SK-N-SH (cell line): ENCODE measurements around the gene MEAK7. TPM values are rescaled to one million over a fixed set of nuclear protein-coding genes. Genes with fewer than 3 reads are reported as not detected.

ENCODE experiments used
- CTCF ChIA-PET: fragments of 300-600, 350-600 bp; formaldehyde crosslinking; extraction: SDS; loops from one replicate; lab custom pipeline; 2021; lab: Yijun Ruan, JAX
- POLR2A ChIA-PET: fragments of 350-600 bp; sonication (Branson Sonifier 250); formaldehyde crosslinking; extraction: SDS; loops from one replicate; lab custom pipeline; 2020; ENCODE audit warnings: antibody characterized with exemption, inconsistent platforms; lab: Yijun Ruan, JAX
- DNase-seq: peaks from one replicate; pipeline ENCODE4 v3.0.0; 2012
- H2AFZ ChIP-seq: fragments of 200-600 bp; sonication (generic); 2 replicates; pipeline ENCODE4 v1.8.1; 2016; ENCODE audit warnings: antibody characterized with exemption, mild to moderate bottlenecking, low read depth
- H3F3A ChIP-seq: fragments of 200-600 bp; sonication (generic); replicated peaks from 2 replicates; pipeline ENCODE3; 2016; ENCODE audit warnings: antibody characterized with exemption, mild to moderate bottlenecking; ENCODE audit not compliant: insufficient read depth
- H3K27ac ChIP-seq, 2 experiments: fragments of 200-500 bp in 1 of 2; fragments of 200-600 bp in 1 of 2; sonication (Bioruptor generic) in 1 of 2; sonication (generic), shearing (Covaris generic) in 1 of 2; 2 replicates each; pipeline versions ENCODE4 v1.5.1 to v1.6.1; 2014 to 2016; ENCODE audit warnings: low read depth in 2 of 2, inconsistent platforms in 1 of 2, low read length in 1 of 2, mild to moderate bottlenecking in 1 of 2, mixed read lengths in 1 of 2
- H3K27me3 ChIP-seq: fragments of 200-600 bp; sonication (generic), shearing (Covaris generic); 2 replicates; pipeline ENCODE4 v1.6.1; 2016; ENCODE audit warnings: mixed run types; ENCODE audit not compliant: insufficient read depth
- H3K36me3 ChIP-seq, 2 experiments: fragments of 200-500 bp in 1 of 2; fragments of 200-600 bp in 1 of 2; sonication (Bioruptor generic) in 1 of 2; sonication (generic) in 1 of 2; replicated peaks in 1 of 2; 2 replicates each; pipeline versions ENCODE3 to v1.5.1; 2014 to 2016; ENCODE audit warnings: low read length in 1 of 2, mild to moderate bottlenecking in 1 of 2; ENCODE audit not compliant: insufficient read depth in 2 of 2, control insufficient read depth in 1 of 2
- H3K4me1 ChIP-seq, 2 experiments: fragments of 200-500 bp in 1 of 2; fragments of 200-600 bp in 1 of 2; sonication (Bioruptor generic) in 1 of 2; sonication (generic), shearing (Covaris generic) in 1 of 2; 2 replicates each; pipeline versions ENCODE4 v1.5.1 to v1.6.1; 2014 to 2016; ENCODE audit warnings: low read depth in 1 of 2, low read length in 1 of 2, mixed run types in 1 of 2; ENCODE audit not compliant: insufficient read depth in 2 of 2, control insufficient read depth in 1 of 2
- H3K4me2 ChIP-seq: fragments of 200-600 bp; sonication (generic), shearing (Covaris generic); 2 replicates; pipeline ENCODE4 v1.6.1; 2017; ENCODE audit warnings: mixed run types
- H3K4me3 ChIP-seq, 2 experiments: fragments of 200-500 bp in 1 of 2; fragments of 200-600 bp in 1 of 2; sonication (Bioruptor generic) in 1 of 2; sonication (generic), shearing (Covaris generic) in 1 of 2; 2 replicates each; pipeline versions ENCODE4 v1.5.1 to v1.8.1; 2014 to 2016; ENCODE audit warnings: low read depth in 2 of 2, inconsistent platforms in 1 of 2, low read length in 1 of 2, mild to moderate bottlenecking in 1 of 2, mixed read lengths in 1 of 2, moderate library complexity in 1 of 2
- H3K79me2 ChIP-seq: fragments of 200-600 bp; sonication (generic); 2 replicates; pipeline ENCODE4 v1.8.1; 2017; ENCODE audit warnings: mild to moderate bottlenecking; ENCODE audit not compliant: insufficient read depth
- H3K9ac ChIP-seq: fragments of 200-600 bp; sonication (generic); 2 replicates; pipeline ENCODE4 v1.6.1; 2017; ENCODE audit warnings: mixed run types
- H3K9me2 ChIP-seq: fragments of 200-600 bp; sonication (generic); 2 replicates; pipeline ENCODE4 v1.6.1; 2017; ENCODE audit warnings: mixed run types
- H3K9me3 ChIP-seq: fragments of 200-600 bp; sonication (generic); 2 replicates; pipeline ENCODE4 v1.6.1; 2017; ENCODE audit warnings: mixed run types, mild to moderate bottlenecking, moderate library complexity
- H4K20me1 ChIP-seq: fragments of 200-600 bp; sonication (generic); 2 replicates; pipeline ENCODE4 v1.6.1; 2017; ENCODE audit warnings: mild to moderate bottlenecking, mixed run types; ENCODE audit not compliant: insufficient read depth
- CHD2 ChIP-seq: fragments of 150-350 bp; IDR thresholded peaks from 2 replicates; pipeline ENCODE4 v1.6.1; 2018; ENCODE audit warnings: low read length; ENCODE audit not compliant: partially characterized antibody
- EP300 ChIP-seq, 2 experiments: IDR thresholded peaks; 2 replicates each; pipeline versions ENCODE4 v1.4.0 to v1.6.1; 2012; ENCODE audit warnings: borderline replicate concordance in 1 of 2, low read depth in 1 of 2, low read length in 1 of 2
- EZH2phosphoT487 ChIP-seq: fragments of 200-600 bp; sonication (generic); IDR thresholded peaks from 2 replicates; pipeline ENCODE4 v1.6.1; 2017; ENCODE audit warnings: low read depth, mixed run types, mild to moderate bottlenecking, antibody characterized with exemption, moderate library complexity, borderline replicate concordance
- FOXJ3 ChIP-seq: sonication (generic); formaldehyde crosslinking; IDR thresholded peaks from 2 replicates; pipeline ENCODE4 v1.5.1; 2020; ENCODE audit warnings: mild to moderate bottlenecking, missing genetic modification reagents
- FOXM1 ChIP-seq: IDR thresholded peaks from 2 replicates; pipeline ENCODE4 v1.4.0; 2012; ENCODE audit warnings: low read depth, mild to moderate bottlenecking
- GABPA ChIP-seq: IDR thresholded peaks from 2 replicates; pipeline ENCODE4 v1.4.0; 2012; ENCODE audit warnings: low read depth, mild to moderate bottlenecking
- GATA2 ChIP-seq: sonication (generic); formaldehyde crosslinking; IDR thresholded peaks from 2 replicates; pipeline ENCODE4 v1.5.0; 2020; ENCODE audit warnings: mild to moderate bottlenecking, missing genetic modification reagents
- JUND ChIP-seq: IDR thresholded peaks from 2 replicates; pipeline ENCODE4 v1.4.0; 2012
- MAX ChIP-seq: IDR thresholded peaks from 2 replicates; pipeline ENCODE4 v1.4.0; 2012; ENCODE audit warnings: low read depth
- MXI1 ChIP-seq: IDR thresholded peaks from 2 replicates; pipeline ENCODE4 v1.6.1; 2012; ENCODE audit warnings: mild to moderate bottlenecking, low read depth, low read length, improper control_type of control experiment
- NRF1 ChIP-seq: IDR thresholded peaks from 2 replicates; pipeline ENCODE4 v1.6.1; 2012; ENCODE audit warnings: low read depth, mild to moderate bottlenecking, low read length
- RAD21 ChIP-seq: IDR thresholded peaks from 2 replicates; pipeline ENCODE4 v1.6.1; 2012; ENCODE audit warnings: mild to moderate bottlenecking, low read length
- RCOR1 ChIP-seq: fragments of 150-350 bp; IDR thresholded peaks from 2 replicates; pipeline ENCODE4 v1.6.1; 2017; ENCODE audit warnings: antibody characterized with exemption, low read length
- RFX5 ChIP-seq: IDR thresholded peaks from 2 replicates; pipeline ENCODE4 v1.6.1; 2012; ENCODE audit warnings: mild to moderate bottlenecking, improper control_type of control experiment, low read length
- TAF1 ChIP-seq: IDR thresholded peaks from 2 replicates; pipeline ENCODE4 v1.6.1; 2012; ENCODE audit warnings: low read depth, mild to moderate bottlenecking, low read length, moderate library complexity, borderline replicate concordance
- USF1 ChIP-seq: IDR thresholded peaks from 2 replicates; pipeline ENCODE4 v1.4.0; 2012; ENCODE audit warnings: low read depth, borderline replicate concordance
- ZBTB33 ChIP-seq: IDR thresholded peaks from 2 replicates; pipeline ENCODE4 v1.4.0; 2012; ENCODE audit warnings: low read depth, borderline replicate concordance
- WGBS: methylation state at CpG from one replicate; pipeline ENCODE4 v1.1.6; 2017; ENCODE audit warnings: low lambda C conversion rate; 5-methylcytosine and 5-hydroxymethylcytosine counted together
- polyA plus RNA-seq, 3 experiments: library from polyadenylated mRNA; depleted of rRNA; stranded (reverse); fragments of >200 nt; gene quantifications; 2 replicates each; pipeline ENCODE4 v1.2.3, GENCODE V29; 2012
- TF ChIP-seq, protein P1 (sequence below): fragments of 150-350 bp; IDR thresholded peaks from 2 replicates; pipeline ENCODE4 v1.6.1; 2016; ENCODE audit warnings: mild to moderate bottlenecking, low read depth, low read length

Gene MEAK7
- polyA plus RNA-seq, 1 of the 3 experiments (the other 2 are of a cell fraction) = 11.9 TPM

GRCh38 chr16:84552135-84552534, 47.7 kb upstream of the MEAK7 start:
- no peak overlapping the region for H3K9ac ChIP-seq
- no peak for DNase-seq
- no peak overlapping the region for H3K4me2 ChIP-seq
- no peaks in the 10 kb centered on the region for H3K36me3 ChIP-seq
- H3K4me3 ChIP-seq = no peak overlapping the region
- no peaks in the 10 kb centered on the region for H3F3A ChIP-seq
- no peaks in the 10 kb centered on the region for H3K9me2 ChIP-seq
- 80% methylated on average over 4 of the region's 4 CpGs for WGBS
- no peaks in the 10 kb centered on the region; a peak in 1 of 4 replicates for H3K4me1 ChIP-seq
- no peaks in the 10 kb centered on the region for H3K9me3 ChIP-seq
- no peaks in the 10 kb centered on the region for H4K20me1 ChIP-seq
- no peaks in the 10 kb centered on the region for H3K27me3 ChIP-seq
- no peaks in the 10 kb centered on the region for H3K79me2 ChIP-seq
- H2AFZ ChIP-seq = no peak overlapping the region
- POLR2A ChIA-PET = no interaction called here
- H3K27ac ChIP-seq = no peak overlapping the region
- TF ChIP-seq JUND = no peak
- TF ChIP-seq GATA2 = no peak
- TF ChIP-seq TAF1 = no peak
- TF ChIP-seq FOXJ3 (CRISPR knock-in tag) = no peak
- no peak for TF ChIP-seq FOXM1
- no peak for TF ChIP-seq EP300 (IDR thresholded peaks at IDR 0.05; ENCODE audit: borderline replicate concordance in 1 of 2, low read depth in 1 of 2, low read length in 1 of 2)
- TF ChIP-seq, protein P1, sequence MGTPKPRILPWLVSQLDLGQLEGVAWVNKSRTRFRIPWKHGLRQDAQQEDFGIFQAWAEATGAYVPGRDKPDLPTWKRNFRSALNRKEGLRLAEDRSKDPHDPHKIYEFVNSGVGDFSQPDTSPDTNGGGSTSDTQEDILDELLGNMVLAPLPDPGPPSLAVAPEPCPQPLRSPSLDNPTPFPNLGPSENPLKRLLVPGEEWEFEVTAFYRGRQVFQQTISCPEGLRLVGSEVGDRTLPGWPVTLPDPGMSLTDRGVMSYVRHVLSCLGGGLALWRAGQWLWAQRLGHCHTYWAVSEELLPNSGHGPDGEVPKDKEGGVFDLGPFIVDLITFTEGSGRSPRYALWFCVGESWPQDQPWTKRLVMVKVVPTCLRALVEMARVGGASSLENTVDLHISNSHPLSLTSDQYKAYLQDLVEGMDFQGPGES = no peak
- no peak for TF ChIP-seq ZBTB33
- no peak for TF ChIP-seq MXI1
- TF ChIP-seq USF1 = no peak
- CTCF ChIA-PET = no interaction called here

DNA sequence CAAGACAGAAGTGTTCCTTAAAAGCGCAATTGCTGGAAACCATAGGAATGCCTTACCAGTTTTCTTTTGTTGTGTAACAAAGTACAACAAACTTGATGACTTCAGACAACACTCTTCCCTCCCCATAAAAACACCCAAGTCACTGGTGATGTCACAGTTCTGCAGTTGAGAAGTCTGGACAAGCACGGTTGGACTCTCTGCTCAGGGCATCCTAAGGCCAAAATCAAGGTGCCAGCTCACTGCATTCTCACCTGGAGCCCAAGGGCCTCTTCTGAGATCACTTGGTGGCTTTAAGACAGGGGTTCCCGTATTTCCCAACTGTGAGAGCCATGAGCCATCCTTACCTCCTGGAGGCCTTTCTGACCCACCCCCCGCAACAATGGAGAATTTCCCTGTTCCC, 45.6 kb upstream of the MEAK7 start:
- Histone ChIP-seq H3K4me1 (no peaks in the 10 kb centered on the region; a peak in 1 of 4 replicates), H3K9me3 (no peaks in the 10 kb centered on the region), H4K20me1 (no peaks in the 10 kb centered on the region), H3F3A (no peaks in the 10 kb centered on the region), H3K36me3 (no peaks in the 10 kb centered on the region), H3K9ac (no peak overlapping the region), H3K27me3 (no peaks in the 10 kb centered on the region), H3K4me3 (no peak overlapping the region), H3K4me2 (no peak overlapping the region), H3K9me2 (no peaks in the 10 kb centered on the region), H3K79me2 (no peaks in the 10 kb centered on the region), H2AFZ (no peak overlapping the region), H3K27ac (no peak overlapping the region)
- ChIA-PET CTCF (no interaction called here), POLR2A (no interaction called here)
- DNase-seq = no peak
- TF ChIP-seq FOXM1 (no peak), EZH2phosphoT487 (no peak), RFX5 (no peak), NRF1 (no peak), CHD2 (no peak), GABPA (no peak), MAX (no peak), RAD21 (no peak), RCOR1 (no peak)
- 80% methylated on average over 4 of the region's 4 CpGs for WGBS
